GM12873 (cell line): ENCODE results near the gene RPS17.

ENCODE experiments used
- CTCF ChIP-seq: IDR thresholded peaks from 2 replicates; pipeline ENCODE4 v1.5.1; 2012; ENCODE audit warnings: low read depth, mild to moderate bottlenecking, moderate library complexity, low read length, control low read depth; ENCODE audit not compliant: insufficient read depth; ENCODE audit errors: missing control alignments

The RPS17 gene

GRCh38 chr15:82571722-82572222, 31.5 kb upstream of the RPS17 start:
- no peak for TF ChIP-seq CTCF

GRCh38 chr15:82570721-82571508, 30.7 kb upstream of the RPS17 start:
- no peak for TF ChIP-seq CTCF

GRCh38 chr15:82569834-82570233, 29.6 kb upstream of the RPS17 start:
- TF ChIP-seq CTCF, result no peak

GRCh38 chr15:82568986-82569385, 28.7 kb upstream of the RPS17 start:
- TF ChIP-seq CTCF, result no peak

GRCh38 chr15:82567661-82568060, 27.4 kb upstream of the RPS17 start:
- no peak for TF ChIP-seq CTCF

- no peak for TF ChIP-seq CTCF
Observed at GRCh38 chr15:82566690-82567089, 26.4 kb upstream of the RPS17 start.

- TF ChIP-seq CTCF, result no peak
Observed at GRCh38 chr15:82558502-82558901, 18.2 kb upstream of the RPS17 start.
